Measurements from ENCODE around the gene KREMEN2. TPM values are rescaled to one million over a fixed set of nuclear protein-coding genes. Genes with fewer than 3 reads are reported as not detected.

The KREMEN2 gene
- polyA plus RNA-seq, 3 donors, result 0.09 TPM; not detected in 2

GRCh38 chr16:2928796-2929195 is 35.3 kb upstream of the KREMEN2 start:
- Histone ChIP-seq H3K36me3 (replicated peaks in 1 of 2; ENCODE audit: control insufficient read depth in 1 of 2, insufficient read depth in 2 of 2, low read length in 2 of 2) (peaks cover 17 to 28% of the 10 kb centered on the region in 2 donors), H4K20me1 (ENCODE audit: insufficient read depth, low read length) (peaks cover 6% of the 10 kb centered on the region), H3K4me1 (ENCODE audit: control insufficient read depth in 1 of 2, insufficient read depth in 2 of 2, low read length in 2 of 2) (peaks cover 6 to 8% of the 10 kb centered on the region in 2 donors), H3K27me3 (ENCODE audit: control insufficient read depth in 2 of 2, insufficient read depth in 2 of 2, low read length in 2 of 2) (no peaks in the 10 kb centered on the region), H3K27ac (ENCODE audit: low read depth in 1 of 2, low read length in 2 of 2) (no peak overlapping the region), H3K4me3 (replicated peaks in 1 of 3; ENCODE audit: low read depth in 2 of 3, low read length in 3 of 3) (no peak overlapping the region), H3K9me3 (replicated peaks in 1 of 2; ENCODE audit: control insufficient read depth in 1 of 2, insufficient read depth in 1 of 2, low read length in 2 of 2) (no peaks in the 10 kb centered on the region), H2AFZ (ENCODE audit: insufficient read depth, low read depth, low read length, poor library complexity, severe bottlenecking) (no peak overlapping the region), H3K4me2 (replicated peaks; ENCODE audit: extremely low read depth, low read length, poor library complexity, severe bottlenecking) (no peak overlapping the region), H3K79me2 (ENCODE audit: insufficient read depth, low read length) (no peaks in the 10 kb centered on the region), H3K9ac (ENCODE audit: insufficient read depth, low read length, poor library complexity, severe bottlenecking) (no peak overlapping the region)
- H3K27me3 Mint-ChIP-seq (ENCODE audit: low read depth in 3 of 3), result no peaks in the 10 kb centered on the region
- no peak overlapping the region for H3K4me3 Mint-ChIP-seq
- 97% methylated on average over 8 of the region's 11 CpGs for WGBS (ENCODE audit: insufficient coverage)
- intact Hi-C loops (cut with micrococcal nuclease), result no loop called here
- H3K27ac Mint-ChIP-seq, result no peak overlapping the region
- DNase-seq, result no peak
- TF ChIP-seq CTCF (IDR thresholded peaks at IDR 0.05), result no peak
- H3K4me1 Mint-ChIP-seq, result peaks cover 8% of the 10 kb centered on the region
- peaks cover 0 to 1% (median 0%) of the 10 kb centered on the region in 7 donors for H3K9me3 Mint-ChIP-seq
- peaks cover 14 to 41% of the 10 kb centered on the region in 2 donors for H3K36me3 Mint-ChIP-seq

- WGBS (ENCODE audit: insufficient coverage), result 95% methylated on average over 14 of the region's 14 CpGs
- Histone ChIP-seq H3K4me1 (ENCODE audit: control insufficient read depth in 1 of 2, insufficient read depth in 2 of 2, low read length in 2 of 2) (peaks cover 6 to 8% of the 10 kb centered on the region in 2 donors), H3K36me3 (replicated peaks in 1 of 2; ENCODE audit: control insufficient read depth in 1 of 2, insufficient read depth in 2 of 2, low read length in 2 of 2) (peaks cover 17 to 37% of the 10 kb centered on the region in 2 donors), H3K4me2 (replicated peaks; ENCODE audit: extremely low read depth, low read length, poor library complexity, severe bottlenecking) (no peak overlapping the region), H3K9ac (ENCODE audit: insufficient read depth, low read length, poor library complexity, severe bottlenecking) (no peak overlapping the region), H2AFZ (ENCODE audit: insufficient read depth, low read depth, low read length, poor library complexity, severe bottlenecking) (no peak overlapping the region), H4K20me1 (ENCODE audit: insufficient read depth, low read length) (peaks cover 6% of the 10 kb centered on the region), H3K79me2 (ENCODE audit: insufficient read depth, low read length) (no peaks in the 10 kb centered on the region), H3K27me3 (ENCODE audit: control insufficient read depth in 2 of 2, insufficient read depth in 2 of 2, low read length in 2 of 2) (no peaks in the 10 kb centered on the region), H3K9me3 (replicated peaks in 1 of 2; ENCODE audit: control insufficient read depth in 1 of 2, insufficient read depth in 1 of 2, low read length in 2 of 2) (no peaks in the 10 kb centered on the region), H3K27ac (ENCODE audit: low read depth in 1 of 2, low read length in 2 of 2) (no peak overlapping the region), H3K4me3 (replicated peaks in 1 of 3; ENCODE audit: low read depth in 2 of 3, low read length in 3 of 3) (no peak overlapping the region)
- Mint-ChIP-seq H3K4me3 (no peak overlapping the region), H3K4me1 (peaks cover 8% of the 10 kb centered on the region), H3K36me3 (peaks cover 22 to 43% of the 10 kb centered on the region in 2 donors), H3K27me3 (ENCODE audit: low read depth in 3 of 3) (no peaks in the 10 kb centered on the region), H3K9me3 (peaks cover 0 to 1% (median 0%) of the 10 kb centered on the region in 7 donors), H3K27ac (no peak overlapping the region)
- DNase-seq, result no peak
- intact Hi-C loops (cut with micrococcal nuclease), result no loop called here
- no peak for TF ChIP-seq CTCF (IDR thresholded peaks at IDR 0.05)
These were observed 34.4 kb upstream of the KREMEN2 start for GRCh38 chr16:2929693-2930092.
